D721Med (cell line): Measurements from ENCODE around the gene RASSF8.

Experiments
- DNase-seq: peaks from one replicate; pipeline ENCODE4 v3.0.0; 2011; ENCODE audit warnings: low spot score; ENCODE audit not compliant: insufficient read length
- FAIRE-seq: peaks from 2 replicates; lab custom pipeline; 2011; peaks lifted over from hg19 to GRCh38; lab: Jason Lieb, UNC
- TF ChIP-seq, protein P1 (sequence below): IDR thresholded peaks from 2 replicates; pipeline ENCODE4 v1.5.1; 2012; ENCODE audit warnings: mild to moderate bottlenecking, control low read depth; ENCODE audit not compliant: insufficient read depth; ENCODE audit errors: missing control alignments

The RASSF8 gene

GRCh38 chr12:25972783-25973182, 14.3 kb downstream of the RASSF8 start:
- TF ChIP-seq, protein P1, sequence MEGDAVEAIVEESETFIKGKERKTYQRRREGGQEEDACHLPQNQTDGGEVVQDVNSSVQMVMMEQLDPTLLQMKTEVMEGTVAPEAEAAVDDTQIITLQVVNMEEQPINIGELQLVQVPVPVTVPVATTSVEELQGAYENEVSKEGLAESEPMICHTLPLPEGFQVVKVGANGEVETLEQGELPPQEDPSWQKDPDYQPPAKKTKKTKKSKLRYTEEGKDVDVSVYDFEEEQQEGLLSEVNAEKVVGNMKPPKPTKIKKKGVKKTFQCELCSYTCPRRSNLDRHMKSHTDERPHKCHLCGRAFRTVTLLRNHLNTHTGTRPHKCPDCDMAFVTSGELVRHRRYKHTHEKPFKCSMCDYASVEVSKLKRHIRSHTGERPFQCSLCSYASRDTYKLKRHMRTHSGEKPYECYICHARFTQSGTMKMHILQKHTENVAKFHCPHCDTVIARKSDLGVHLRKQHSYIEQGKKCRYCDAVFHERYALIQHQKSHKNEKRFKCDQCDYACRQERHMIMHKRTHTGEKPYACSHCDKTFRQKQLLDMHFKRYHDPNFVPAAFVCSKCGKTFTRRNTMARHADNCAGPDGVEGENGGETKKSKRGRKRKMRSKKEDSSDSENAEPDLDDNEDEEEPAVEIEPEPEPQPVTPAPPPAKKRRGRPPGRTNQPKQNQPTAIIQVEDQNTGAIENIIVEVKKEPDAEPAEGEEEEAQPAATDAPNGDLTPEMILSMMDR = no peak
- FAIRE-seq (no peak), DNase-seq (no peak)

- no peak for FAIRE-seq
- DNase-seq = no peak
- TF ChIP-seq, protein P1 = no peak
Observed at GRCh38 chr12:25975179-25975578, 16.7 kb downstream of the RASSF8 start.

DNA sequence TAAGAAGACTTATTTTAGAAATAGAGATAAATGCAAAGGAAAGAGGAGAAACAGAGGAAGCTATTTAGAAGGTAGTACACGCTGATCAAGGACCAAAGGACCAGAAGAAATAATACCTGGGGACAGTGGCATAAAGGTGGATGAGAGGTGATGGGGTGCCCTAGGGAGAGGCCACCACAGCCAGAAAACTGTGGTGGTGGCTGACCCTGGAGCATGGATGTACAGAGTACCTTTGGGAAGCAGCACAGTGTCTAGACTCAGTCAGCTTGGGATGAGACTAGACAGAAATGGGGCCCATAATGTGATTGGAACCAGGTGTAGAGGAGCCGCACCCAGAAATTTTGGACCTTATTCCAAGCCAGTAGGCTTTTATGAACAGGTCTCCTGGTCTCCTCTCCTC, 17.2 kb downstream of the RASSF8 start:
- DNase-seq (no peak), FAIRE-seq (no peak)
- TF ChIP-seq, protein P1 = no peak

- FAIRE-seq = no peak
- TF ChIP-seq, protein P1 = no peak
Observed at GRCh38 chr12:25976289-25976688, 17.8 kb downstream of the RASSF8 start.

GRCh38 chr12:25977047-25977446, 18.6 kb downstream of the RASSF8 start:
- TF ChIP-seq, protein P1 = no peak
- no peak for FAIRE-seq
- no peak for DNase-seq

More at GRCh38 chr12:25976289-25976688, 17.8 kb downstream of the RASSF8 start:
- DNase-seq = no peak

DNA sequence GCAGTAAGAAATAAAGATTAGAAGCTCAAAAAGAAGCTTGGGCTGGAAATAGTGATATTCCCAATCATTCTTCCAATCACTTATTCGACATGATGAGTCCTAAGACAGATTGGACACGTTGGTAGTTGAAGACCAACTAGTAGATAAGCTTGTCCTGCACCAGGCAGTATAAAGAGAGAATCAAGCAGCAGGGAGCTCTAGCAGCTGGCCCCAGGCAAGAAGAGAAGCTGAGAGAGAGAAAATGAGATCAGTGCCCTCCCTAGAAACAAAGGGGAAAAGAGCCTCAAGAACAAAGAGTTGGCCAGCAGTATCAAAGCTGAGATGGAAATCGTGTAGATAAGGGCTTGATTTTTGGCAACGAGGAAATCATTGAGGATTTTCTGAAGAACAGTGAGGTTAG, 20.6 kb downstream of the RASSF8 start:
- FAIRE-seq (no peak), DNase-seq (no peak)
- TF ChIP-seq, protein P1 = no peak

DNA sequence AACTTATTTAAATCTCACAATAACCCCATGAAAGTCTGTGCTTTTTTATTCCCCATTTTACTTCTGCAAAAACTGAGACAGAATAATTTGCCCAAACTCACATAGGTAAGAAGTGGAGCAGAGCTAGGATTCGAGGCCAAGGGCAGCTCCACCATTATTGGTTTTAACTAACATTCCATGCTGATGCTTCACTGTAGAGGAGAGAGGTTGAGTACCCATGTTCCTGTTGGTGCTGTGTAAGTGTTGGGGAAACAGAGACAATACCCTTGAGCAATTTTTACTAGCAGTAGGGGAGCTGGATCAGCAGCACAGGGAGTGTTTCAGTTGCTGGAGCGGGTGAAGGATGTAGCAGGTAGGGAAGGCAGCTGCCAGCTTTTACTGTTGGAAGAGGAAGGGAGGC, 21.1 kb downstream of the RASSF8 start:
- FAIRE-seq (no peak), DNase-seq (no peak)
- TF ChIP-seq, protein P1 = no peak
